ENCODE results near the gene DENND5B.
A peak's percentile ranks its signal among the peaks of the same experiment; 100 is the strongest.

The DENND5B gene

DNA sequence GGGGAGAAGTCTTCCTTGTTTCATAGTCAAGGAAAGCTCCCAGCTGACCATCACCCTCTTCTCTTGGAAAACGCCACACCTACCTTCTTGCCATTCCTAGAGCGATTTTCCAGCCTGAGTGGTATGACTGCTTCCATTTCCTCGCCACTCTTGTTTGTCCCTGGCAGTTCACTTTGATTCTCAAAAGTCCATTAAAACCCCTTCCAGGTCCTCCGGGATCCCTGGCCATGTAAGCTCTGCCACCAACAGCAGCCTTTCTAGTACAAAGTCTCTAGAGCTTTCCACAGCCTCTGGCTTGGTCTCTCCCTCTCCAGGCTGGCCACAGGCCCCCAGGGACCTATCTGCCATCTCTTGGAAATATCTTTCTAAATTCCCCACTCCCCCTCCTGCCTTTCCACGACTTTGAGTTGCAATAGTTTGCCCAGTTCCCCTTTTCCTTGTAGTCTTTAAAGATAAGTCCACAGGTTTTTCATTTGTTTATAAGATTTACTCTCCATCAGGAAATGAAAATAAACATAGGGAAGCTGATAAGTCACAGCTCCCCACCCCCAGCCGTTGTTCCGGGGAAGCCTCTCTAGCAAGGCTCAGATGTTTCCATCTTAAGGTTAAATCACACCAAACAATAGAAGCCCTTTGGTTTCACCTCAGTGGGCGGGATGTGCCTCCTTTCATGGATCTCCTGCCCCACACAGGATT, 222.1 kb downstream of the DENND5B start:
- no peak for DNase-seq

DNA sequence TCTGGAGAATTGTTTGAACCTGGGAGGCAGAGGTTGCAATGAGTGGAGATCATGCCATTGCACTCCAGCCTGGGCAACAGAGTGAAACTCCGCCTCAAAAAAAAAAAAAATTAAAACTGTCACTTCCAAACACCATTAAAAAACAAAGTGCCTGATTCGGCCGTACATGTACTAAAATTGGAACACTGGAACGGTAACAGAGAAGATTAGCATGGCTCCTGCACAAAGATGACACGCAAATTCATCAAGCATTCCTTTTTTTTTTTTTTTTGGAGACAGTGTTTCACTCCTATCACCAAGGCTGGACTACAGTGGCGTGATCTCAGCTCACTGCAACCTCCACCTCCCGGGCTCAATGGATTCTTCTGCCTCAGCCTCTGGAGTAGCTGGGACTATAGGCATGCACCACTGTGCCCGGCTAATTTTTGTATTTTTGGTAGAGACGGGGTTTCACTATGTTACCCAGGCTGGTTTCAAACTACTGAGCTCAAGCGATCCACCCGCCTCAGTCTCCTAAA, 224.8 kb downstream of the DENND5B start:
- no peak for DNase-seq

DNA sequence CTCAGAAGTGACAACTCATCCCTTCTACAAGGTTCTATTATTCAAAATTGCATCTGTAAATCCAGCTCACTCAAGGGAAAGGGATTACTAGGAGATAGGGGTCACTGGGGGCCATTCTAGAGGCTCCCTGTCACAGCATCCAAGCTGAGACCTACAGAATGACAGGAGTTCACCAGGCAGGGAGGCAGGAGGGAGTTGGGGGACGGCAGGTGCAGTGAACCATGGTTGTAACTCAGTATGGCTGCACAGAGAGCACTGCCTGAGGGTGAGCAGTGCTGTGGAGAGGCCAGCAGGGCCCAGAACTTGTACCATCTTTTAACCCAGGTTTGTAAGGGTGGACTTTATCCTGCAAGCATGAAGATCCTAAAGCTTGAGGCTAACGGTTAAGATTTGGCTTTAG, 227.1 kb downstream of the DENND5B start:
- DNase-seq, result no peak

DNA sequence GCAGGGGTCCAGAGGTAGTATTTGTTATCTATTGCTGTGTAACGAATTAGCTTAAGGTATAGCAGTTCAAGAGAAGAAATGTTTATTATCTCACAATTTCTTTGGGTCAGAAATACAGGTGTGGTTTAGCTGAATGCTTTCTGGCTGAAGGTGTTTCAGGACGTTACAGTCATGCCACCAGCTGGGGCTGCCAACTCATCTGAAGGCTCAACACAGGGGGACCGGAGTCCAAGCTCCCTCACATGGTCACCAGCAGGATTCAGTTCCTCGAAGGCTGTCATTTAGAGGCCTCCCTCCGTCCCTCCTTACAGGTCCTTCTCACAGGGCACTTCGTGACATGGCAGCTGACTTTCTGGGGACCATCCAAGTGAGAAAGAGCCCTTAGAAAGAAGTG, 227.5 kb downstream of the DENND5B start:
- DNase-seq, result no peak

DNA sequence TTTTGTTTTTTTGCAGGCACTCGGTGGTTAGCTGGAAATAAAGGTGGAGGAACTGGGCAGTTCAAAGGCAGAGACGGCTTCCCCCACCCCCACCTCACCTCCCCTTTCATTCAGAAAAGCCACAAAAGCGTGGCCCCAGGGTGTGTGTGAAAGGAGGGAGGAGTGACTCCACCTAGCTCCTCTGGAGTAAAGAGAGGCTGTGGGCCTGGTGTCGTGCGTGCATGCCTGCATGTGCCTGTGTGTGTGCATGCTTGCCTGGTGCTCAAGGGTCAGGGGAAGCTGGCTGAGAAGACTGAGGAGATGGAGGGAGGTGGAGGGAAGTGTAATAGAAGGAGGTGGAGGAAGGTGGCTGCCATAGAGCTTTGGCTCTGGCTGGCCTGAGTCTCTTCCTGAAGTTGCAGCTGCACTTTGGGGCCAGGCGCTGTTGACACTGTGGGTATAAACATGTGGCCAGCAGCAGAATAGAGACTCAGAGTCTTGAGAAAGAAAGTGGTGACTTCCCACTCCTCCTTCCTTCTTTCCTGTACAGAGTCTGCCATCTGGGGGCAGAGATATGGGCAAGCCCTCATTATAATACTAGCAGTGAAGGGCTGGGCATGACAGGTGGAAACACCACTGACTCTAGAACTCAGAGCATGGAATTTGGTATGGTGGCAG, 228.0 kb downstream of the DENND5B start:
- peak; percentile 25 for DNase-seq

DNA sequence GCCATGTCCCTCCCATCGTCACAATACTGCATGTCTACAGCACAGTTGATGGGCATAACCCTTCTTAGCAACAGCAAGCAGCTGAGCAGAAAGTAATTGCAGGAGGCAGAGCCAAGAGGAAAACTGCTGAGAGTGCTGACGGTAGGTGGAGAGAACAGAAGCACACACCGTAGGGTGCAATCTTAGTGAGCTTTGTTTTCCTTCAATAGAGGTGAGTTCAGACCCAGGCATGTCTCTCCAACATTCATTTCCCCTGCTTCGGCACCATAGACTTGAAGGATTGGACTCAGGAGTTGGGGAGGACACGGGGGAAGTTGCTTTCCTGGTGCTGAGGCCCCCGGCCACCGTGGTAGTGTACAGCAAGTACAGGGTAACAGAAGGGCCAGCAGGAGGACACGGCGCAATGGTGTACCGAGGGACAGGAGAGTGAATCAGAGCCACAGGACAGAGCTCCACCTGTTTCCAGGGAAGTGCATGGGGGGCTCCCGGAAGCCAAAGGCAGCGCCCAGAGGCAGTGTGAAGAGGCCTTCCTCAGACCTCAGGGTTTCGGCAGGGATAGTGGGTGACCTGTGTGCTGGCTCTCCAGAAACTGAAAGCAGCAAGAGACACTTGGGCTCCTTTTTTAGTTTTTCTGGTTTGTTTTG, 228.7 kb downstream of the DENND5B start:
- DNase-seq, result peak; percentile 81

DNA sequence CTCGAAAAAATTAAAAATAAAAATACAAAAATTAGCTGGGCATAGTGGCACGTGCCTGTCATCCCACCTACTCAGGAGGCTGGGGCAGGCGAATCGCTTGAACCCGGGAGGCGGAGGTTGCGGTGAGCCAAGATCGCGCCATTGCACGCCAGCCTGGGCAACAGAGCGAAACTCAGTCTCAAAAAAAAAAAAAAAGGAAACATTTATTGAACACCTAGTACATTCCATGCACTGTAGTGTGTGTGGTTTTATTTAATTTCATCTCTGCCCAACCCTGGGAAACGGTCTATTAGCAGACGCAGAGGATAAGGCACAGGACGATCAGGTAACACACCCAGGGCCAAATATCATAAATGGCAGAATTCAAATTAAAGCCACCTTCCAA, 229.2 kb downstream of the DENND5B start:
- DNase-seq, result no peak

DNA sequence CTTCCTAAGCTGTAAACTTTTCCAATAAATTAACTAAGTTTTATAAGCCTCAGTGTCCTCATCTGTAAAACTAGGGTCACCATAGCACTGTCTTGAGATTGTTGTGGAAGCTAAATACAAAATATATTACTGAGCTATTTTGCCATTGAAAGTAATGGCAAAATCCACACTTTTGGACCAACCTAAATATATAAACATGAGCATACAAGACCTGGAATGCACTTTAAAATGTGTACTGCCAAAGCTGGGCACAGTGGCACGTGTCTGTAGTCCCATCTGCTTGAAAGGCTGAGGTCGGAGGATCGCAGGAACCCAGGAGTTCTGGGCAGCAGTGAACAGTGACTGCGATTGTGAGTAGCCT, 235.2 kb downstream of the DENND5B start:
- DNase-seq, result no peak

DNA sequence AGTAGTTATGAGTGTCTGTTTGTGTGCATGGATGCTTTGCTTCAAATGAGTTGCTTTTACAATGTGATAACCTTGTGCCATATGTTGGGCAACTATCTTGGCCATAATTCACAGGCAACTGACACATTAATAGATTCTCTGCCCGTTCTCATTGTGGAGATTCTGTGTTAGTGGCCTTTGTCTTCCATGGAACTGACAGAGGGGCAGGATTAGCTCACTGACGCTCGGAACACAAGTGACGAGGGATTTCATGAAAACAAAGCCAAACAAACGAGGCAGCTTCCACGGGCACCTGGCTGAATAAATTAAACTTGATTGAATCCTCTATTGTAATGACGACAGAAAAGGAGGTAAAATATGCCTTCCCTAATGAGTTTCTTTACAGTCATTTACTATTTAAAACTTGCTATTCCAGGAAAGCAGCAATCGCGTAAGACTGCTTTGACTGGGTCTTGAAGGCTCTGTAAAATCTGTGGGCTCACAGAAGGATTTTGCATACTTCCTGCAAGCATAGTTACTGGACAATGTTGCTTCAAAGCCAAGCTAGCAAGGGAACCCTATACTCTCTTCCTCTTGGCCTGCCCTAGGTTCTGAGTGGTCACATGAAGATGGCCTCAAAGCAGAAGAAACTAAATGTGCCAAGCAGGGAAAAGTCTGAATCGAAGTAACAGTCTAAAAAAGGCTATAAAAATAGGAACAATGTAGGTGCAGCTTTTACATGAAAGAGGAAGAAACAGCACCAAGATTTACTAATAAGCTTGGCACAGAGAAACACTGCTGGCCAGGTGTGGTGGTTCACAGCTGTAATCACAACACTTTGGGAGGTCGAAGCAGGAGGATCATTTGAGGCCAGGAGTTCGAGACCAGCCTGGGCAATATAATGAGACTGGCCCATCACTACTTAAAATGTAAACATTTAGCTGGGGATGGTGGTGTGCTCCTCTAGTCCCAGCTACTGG, 236.9 kb downstream of the DENND5B start:
- peak; percentile 54 for DNase-seq

DNA sequence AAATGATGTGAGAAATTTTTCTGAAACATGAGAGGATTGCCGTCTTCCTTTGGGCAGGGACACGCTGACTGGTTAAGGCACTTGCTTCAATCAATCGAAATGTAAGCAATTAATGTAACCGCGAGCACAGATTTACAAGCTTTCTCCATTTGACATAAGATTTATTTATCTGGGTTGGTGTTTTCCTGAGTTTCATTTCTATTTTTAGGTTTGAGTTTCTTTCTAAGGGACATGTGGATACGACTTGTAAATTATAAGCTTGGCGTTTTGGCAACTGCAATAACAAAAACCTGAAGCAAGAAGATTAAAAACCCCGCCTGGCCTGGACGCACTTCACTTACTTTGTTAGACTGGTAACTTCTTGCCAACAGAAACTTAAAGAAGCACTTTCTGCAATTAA, 244.7 kb downstream of the DENND5B start:
- no peak for DNase-seq

DNA sequence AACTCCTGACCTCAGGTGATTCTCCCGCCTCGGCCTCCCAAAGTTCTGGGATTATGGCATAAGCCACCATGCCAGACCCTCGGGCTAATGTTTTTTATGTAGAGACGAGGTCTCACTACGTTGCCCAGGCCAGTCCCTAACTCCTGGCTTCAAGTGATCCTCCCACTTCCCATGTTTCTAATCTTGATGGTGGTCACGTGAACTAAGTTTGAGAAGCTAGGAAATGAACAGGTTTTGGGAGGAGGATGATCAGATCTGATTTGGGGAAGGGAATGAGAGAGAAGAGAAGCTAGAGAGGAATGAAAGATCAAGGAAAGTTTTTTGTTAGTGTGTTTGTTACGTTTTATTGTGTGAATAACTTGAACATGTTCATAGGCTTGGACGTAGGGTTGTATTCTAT, 247.8 kb downstream of the DENND5B start:
- no peak for DNase-seq

DNA sequence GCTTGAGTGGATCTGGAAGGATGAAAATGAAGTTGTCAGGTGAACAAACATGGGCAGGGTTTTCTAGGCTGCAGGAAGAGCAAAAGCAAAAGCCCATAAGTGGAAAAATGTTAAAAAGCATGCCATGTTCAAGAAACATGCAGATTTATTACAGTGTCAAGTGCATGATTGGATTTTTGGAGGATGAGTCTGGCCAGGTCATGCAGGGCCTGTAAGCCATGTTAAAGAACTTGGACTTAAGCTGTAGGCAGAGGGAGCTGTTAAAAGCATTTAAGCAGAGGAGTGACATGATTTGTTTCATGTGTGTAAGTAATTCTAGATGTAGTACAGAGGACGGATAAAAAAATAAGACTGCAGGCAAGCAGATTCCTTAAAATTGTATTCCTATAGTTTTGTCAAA, 248.7 kb downstream of the DENND5B start:
- no peak for DNase-seq

DNA sequence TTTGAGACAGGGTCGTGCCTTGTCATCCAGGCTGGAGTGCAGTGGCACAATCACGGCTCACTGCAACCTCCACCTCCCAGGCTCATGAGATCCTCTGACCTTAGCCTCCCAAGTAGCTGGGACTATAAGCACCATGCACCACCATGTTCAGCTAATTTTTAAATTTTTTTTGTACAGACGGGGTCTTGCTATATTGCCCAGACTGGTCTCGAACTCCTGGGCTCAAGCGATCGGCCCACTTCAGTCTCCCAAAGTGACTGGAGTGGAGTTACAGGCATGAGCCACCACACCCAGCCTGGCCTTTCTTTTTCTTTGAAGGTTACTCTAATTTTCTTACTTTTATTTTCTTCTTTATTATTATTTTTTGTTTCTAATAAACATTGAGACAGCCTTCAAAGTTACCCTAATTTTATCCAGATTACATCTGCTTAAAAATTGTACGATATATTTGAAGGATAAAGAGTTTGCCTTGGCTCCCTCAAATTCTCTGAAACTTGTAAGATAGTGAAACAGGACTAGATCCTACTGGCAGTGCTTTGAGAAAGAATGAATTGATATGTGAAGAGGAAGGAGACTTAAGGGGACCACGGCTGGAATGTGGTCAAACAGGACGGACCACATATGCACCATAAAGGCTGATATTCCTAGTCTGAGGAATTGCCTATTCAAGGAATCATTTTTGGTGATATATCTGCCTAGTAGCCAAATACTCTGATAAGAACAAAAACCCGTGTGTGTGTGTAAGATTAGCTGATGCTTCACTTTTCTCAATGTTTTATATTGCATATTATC, 250.9 kb downstream of the DENND5B start:
- no peak for DNase-seq

DNA sequence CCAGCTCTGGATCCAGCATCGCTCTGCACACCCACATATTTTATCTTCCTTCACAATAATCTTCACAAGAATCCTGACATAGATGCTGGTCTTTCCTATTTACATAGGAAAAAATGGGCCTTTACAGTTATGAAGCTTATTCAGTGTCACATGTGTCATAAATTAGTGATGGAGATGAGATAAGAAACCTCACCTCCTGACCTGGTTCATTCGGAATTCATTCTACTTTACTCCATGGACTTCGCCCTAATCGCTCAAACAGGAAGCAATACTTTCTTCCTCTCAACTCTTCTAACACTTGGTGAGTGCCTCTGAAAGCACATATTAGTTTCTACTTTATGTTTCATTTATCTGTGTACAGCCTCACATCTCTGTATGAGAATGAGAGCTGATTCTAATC, 253.0 kb downstream of the DENND5B start:
- DNase-seq, result no peak
